ENCODE results near the gene TBL1Y.

The TBL1Y gene

DNA sequence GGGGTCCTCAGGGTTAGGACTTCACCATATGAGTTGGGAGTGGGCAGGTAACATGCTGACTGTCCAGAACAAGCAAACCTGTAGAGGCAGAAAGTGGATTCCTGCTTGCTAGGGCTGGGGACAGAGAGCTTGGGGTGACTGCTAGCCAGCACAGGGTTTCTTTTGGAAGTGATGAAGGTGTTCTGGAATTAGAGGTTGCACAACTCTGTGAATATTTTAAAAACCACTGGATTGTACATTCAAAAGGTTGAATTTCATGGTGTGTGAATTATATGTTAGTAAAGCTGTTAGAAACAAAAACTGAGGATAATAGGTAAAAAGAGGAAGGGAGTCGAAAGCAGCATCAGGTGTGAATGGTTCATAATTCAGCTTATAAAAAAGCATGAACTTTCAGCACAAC, 57.7 kb downstream of the TBL1Y start:
- no peak for DNase-seq (ENCODE audit: extremely low spot score, insufficient read length, low read depth)
- FAIRE-seq: no peak

DNA sequence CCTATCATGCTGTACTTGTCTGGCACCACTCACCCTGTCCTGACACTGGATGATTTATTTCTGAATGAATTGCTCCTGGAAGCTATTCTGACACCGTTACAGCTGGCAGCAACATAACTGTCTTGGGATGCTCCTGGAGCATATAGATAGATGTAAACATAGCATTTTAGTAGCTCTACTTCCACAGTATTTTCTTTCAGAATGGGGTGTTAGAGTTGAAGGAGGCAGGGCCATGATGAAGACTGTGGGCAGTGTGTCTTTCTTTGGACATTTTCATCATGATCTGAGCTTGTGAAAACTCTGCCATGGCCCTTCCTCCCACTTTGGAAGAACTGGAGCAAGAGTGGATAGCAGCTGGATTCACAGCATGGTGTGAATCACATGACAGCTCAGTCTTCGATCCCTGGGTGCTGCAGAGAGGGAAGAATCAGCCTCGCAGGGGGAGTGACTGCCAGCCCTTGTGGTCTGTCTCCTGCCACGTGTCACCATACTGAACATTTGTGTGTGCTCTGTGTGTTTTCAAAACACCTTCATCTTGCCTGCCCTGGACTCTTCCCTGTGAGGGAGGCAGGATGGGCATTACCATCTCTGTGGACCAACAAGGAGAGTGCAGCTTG, 61.9 kb downstream of the TBL1Y start:
- FAIRE-seq (no peak), DNase-seq (ENCODE audit: extremely low spot score, insufficient read length, low read depth) (no peak)

DNA sequence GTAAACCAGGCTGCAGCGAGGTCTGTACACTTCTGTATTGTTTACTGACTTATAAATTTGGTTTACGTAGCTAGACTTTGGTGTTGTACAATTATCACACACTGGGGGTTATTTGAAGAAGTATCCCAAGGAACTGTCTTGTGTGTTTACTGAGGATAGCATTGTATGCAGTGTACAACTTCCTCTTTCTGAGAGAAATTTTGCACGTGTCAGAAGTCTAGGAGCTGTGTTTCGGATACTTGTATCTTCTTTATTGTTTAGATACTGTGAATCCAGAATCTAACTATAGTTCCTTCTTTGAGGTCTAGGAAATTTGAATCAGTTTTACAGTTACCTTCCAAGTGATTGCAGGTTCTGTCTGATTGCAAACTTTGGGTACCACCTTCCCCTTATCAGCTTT, 64.5 kb downstream of the TBL1Y start:
- FAIRE-seq: no peak
- no peak for DNase-seq (ENCODE audit: extremely low spot score, insufficient read length, low read depth)

DNA sequence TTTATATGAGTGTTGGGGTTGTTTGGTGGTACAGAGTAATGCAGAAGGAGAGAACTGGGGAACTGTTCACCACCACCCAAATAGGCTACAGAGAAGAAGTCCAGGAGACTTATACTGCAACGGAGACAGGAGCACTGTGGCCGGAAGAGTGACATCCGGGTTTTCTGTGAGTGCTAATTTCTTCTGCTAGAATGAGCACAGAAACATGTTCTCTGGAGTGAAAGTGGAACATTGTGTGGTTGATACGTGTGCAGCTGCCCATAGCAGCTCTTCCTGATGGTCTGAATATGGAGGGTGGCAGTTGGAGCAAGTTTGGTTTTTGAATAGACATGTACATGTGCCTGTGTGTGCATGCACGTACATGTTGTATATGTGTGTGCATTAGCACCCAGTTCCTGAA, 67.3 kb downstream of the TBL1Y start:
- DNase-seq (ENCODE audit: extremely low spot score, insufficient read length, low read depth): no peak
- FAIRE-seq: peak; percentile 66

DNA sequence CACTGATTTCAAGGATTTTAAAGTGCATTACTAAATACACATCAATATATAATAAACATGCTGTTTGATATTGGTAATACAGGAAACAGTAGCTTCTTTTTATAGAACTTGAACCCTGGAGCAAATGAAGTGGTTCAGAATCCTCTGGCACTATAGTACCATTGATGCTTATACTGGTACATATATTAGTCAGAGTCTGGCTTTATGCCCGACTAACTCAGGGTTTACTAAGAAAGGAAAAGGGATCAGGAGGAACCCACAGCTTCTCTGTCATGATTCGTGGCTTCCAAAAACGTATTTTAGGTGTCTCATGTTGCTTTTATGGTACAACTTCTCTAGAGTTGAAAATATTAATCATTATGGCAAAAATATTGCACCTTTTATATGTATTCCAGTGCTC, 72.7 kb downstream of the TBL1Y start:
- DNase-seq (ENCODE audit: extremely low spot score, insufficient read length, low read depth) (no peak), FAIRE-seq (no peak)

DNA sequence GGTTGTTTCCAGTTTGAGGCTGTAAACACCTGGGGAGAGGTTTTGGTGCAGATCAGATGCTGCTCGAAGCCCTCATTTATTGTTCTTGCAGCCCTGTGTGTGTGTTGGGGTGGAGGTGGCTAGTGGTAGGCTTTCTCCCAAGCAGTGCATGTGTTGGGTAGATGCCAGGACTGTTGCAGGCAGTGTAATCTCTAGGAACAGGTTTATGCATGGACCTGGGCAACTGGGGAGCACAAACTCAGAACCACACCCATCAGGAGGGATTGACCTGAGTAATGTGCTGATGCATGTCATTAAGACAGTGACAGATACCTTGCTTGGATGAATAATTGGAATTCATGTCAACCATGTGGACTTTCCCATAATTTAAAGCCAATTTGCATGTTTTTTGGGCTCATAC, 77.3 kb downstream of the TBL1Y start:
- FAIRE-seq (no peak), DNase-seq (ENCODE audit: extremely low spot score, insufficient read length, low read depth) (no peak)

DNA sequence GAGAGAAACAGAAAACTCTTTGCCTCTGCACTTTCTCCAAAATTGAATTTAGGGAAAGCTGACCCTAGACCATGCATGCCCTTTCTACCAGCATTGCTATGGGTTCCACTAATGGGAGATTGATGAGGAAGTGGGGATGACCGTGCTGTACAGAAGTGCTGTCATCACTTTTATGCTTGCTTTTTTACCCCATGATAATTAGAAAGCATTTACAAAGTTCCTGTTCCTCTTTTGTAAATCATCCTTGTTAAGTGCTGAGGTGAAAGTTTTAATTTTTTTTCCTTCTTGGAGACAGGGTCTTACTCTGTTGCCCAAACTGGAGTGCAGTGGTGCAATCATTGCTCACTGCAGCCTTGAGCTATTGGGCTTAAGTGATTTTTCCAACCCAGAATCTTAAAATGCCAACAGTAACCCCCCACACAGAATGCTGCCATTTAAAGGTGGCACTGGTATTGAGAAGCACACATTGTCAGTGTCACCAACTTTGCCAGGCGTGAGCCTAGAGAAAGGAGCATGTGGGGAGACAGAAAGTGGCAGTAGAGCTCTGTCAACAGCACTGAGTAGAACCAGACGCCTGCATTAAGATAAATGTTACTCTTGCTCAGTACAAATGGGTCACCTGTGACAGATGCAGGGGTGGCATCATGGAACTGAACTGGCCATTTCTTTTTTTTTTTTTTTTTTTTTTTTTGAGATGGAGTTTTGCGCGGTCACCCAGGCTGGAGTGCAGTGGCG, 79.6 kb downstream of the TBL1Y start:
- DNase-seq (ENCODE audit: extremely low spot score, insufficient read length, low read depth) (no peak), FAIRE-seq (no peak)

DNA sequence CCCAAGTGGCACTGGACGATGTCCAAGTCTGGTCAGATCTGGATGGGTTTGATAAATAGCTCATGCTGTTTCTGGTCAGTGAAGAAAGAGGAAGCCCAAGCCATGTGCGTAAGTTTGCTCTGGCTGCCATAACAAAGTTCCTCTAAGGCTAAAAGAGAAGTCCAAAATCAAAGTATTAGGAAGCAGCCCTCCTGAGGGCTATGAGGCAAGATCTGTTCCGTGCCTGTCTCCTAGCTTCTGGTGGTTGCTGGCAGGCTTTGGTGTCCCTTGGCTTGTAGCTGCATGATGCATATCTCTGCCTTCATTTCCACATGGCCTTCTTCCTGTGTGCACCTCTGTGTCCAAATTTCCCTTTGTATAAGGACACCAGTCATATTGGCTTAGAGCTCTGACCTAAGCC, 81.5 kb downstream of the TBL1Y start:
- FAIRE-seq: no peak
- DNase-seq (ENCODE audit: extremely low spot score, insufficient read length, low read depth): no peak

DNA sequence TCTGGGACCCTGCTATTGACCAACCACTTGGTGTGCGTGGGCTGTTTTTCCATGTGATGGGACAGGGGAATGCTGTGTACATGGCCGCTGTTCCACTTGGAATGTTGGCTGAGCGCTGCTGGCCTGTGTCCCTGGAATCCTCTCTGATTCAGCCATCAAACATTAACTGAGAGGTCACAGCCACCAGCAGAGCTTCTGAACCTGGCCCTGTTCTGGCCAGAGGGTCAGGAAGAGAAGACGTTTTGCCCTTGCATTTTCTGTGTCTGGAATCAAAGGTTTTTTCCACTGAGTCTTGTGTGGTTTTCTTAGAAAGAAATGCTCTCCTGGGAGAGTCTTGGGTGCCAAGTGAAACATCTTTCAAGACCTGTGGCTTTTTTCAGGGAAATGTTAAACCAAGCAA, 85.5 kb downstream of the TBL1Y start:
- no peak for FAIRE-seq
- DNase-seq (ENCODE audit: extremely low spot score, insufficient read length, low read depth): no peak

DNA sequence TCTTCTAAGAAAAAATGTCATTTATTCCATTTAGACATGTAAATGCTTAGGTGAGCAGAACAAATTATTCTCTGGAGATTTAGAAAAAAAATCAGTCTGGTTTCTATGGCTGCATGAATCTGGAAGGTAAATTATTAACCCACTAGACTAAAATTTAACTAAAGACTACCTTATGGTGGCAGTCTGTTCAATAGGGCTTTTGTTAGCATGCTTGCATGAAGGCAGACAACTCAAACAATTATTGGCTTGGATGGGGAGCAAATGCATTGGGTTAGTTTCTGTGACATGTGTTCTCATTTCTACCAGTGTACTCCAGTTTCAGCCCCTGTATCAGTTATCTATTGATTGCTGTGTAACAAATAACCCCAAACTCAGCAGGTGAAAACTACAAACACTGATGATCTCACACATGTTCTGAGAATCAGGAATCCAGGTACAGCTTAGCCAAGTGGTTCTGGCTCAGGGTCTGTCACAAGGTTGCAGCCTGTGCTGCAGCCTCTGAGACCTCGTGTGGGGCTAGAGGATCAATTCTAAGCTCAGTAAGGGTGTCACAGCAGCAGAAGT, 87.1 kb downstream of the TBL1Y start:
- FAIRE-seq (no peak), DNase-seq (ENCODE audit: extremely low spot score, insufficient read length, low read depth) (no peak)

DNA sequence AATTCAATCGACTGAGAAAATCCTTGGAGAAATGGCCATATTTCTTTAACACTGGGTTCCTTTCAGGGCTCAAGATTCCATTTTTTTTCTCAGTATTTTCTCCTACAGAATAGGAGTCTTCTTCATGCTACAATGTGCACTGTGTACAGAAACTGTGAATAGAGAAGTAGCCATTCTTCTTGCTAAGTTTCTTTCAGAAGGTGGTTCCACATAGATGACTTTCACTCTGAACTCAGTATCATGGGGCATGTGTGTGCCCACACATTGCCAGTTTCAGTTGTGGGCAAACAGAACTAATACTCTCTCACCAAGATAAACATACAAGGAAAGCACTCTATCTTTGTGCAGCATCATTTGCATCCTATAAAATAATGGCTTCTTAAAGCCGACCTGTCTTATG, 89.4 kb downstream of the TBL1Y start:
- DNase-seq (ENCODE audit: extremely low spot score, insufficient read length, low read depth) (no peak), FAIRE-seq (peak; percentile 5)

DNA sequence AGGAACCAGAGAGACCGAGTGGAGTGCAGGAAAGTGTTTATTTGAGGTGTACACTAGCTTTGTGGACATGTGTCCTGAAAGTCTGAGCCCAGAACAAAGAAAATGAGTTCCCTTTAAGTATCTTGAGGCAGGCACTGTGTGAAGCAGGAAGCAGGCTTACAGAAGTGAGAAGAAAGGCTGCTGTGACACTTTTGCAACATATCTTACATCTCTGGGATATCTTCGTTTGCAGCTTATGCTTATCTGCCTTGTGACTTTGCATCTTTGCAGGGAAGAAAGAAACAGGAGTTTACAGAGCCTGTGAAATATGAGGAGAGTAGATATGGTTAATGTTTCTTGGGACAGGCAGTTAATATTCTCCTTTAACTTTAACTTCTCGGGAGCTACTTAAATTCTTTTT, 92.1 kb downstream of the TBL1Y start:
- no peak for DNase-seq (ENCODE audit: extremely low spot score, insufficient read length, low read depth)

DNA sequence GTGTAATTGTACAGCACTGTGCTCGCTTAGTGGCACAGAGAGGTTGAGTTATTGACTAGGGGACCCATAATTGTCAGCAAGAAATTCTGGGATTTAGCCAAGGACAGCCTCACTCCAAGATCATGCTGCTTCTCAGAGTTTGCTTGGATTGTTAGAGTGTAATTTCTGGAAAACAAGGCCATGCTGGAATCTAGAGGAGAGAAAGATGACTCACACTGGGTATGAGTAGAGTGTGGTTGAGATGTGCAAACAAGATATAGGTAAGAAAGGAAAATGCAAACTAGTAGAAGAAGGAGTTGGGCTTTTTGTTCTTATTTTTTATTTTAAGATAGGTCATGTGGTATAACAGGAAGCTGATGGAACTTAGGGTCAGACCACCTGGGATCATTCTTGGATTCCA, 97.4 kb downstream of the TBL1Y start:
- FAIRE-seq (no peak), DNase-seq (ENCODE audit: extremely low spot score, insufficient read length, low read depth) (no peak)

More for the DNA sequence above, 92.1 kb downstream of the TBL1Y start:
- no peak for FAIRE-seq

DNA sequence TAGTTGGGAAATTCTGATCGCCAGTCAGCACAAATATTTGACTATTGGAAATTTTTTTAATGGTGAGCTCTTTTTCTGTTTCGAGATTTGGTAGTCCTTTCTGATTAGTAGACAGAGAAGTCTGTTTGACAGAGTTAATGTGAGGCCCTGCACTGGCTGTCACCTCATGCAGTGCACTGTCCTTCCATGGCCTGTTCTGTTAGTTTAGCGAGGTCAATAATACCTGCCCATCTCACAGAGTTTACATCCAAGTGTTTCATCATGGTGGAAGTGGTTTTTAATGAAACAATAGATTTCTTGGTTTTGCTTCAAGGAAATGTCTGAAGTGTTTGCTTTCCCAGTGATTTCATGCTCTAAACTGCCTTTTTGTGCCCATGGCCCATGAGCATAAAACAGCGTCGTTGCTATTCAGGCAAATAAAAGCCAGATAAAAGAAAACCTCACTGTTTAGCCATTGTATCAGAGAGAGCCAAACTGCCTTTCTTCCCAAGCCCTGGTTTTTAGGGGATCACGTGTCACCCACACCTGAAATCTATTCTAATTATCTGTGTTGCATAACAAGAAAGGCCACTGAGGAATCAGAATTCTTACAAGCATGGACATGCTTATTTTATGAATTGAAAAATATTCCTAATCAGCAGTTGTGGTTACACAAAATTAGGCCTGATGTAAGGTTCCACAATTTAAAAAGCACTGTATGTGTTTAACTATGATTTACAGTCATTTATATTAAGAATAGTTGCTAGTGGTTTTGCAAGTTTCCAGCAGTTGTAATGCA, 98.3 kb downstream of the TBL1Y start:
- FAIRE-seq (no peak), DNase-seq (ENCODE audit: extremely low spot score, insufficient read length, low read depth) (no peak)

DNA sequence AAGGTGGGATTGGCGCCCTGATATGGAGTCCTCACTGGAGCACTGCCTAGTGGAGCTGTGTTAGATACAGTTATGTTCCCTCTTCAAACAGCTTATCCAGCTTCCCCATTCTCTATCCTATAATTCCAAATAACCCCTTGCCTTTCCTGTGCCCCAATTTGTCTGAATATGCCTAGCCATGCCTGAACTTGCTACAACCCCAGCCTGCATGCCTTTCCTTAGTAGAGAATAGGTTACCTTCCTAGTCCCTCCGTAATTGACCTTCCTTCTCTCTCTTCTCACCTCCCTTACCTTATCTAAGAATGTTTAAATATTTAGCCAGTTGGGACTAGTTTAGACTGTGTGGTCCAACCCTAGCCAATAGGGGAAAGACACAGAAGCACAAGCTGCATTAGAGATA, 102.6 kb downstream of the TBL1Y start:
- DNase-seq (ENCODE audit: extremely low spot score, insufficient read length, low read depth) (no peak), FAIRE-seq (no peak)

DNA sequence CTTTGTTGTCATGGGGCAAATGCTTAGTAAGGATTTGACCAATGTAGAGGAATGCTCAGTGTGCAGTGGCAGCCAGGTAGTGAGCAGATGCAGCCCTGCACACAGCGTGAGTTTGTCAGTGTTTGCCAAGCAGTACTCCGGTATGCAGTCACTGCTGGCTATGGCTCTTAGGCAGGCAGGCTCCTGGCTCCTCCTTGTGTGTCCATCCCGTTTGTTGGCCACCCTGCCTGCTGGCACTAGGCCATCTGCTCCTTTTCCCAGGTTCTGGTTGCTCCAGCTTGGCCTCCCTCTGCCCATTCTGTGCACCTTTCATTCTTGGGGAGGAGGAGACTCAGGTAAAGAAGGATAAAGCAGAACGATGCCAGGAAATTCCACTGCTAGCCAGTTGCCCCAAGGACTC, 106.0 kb downstream of the TBL1Y start:
- DNase-seq (ENCODE audit: extremely low spot score, insufficient read length, low read depth) (no peak), FAIRE-seq (no peak)

DNA sequence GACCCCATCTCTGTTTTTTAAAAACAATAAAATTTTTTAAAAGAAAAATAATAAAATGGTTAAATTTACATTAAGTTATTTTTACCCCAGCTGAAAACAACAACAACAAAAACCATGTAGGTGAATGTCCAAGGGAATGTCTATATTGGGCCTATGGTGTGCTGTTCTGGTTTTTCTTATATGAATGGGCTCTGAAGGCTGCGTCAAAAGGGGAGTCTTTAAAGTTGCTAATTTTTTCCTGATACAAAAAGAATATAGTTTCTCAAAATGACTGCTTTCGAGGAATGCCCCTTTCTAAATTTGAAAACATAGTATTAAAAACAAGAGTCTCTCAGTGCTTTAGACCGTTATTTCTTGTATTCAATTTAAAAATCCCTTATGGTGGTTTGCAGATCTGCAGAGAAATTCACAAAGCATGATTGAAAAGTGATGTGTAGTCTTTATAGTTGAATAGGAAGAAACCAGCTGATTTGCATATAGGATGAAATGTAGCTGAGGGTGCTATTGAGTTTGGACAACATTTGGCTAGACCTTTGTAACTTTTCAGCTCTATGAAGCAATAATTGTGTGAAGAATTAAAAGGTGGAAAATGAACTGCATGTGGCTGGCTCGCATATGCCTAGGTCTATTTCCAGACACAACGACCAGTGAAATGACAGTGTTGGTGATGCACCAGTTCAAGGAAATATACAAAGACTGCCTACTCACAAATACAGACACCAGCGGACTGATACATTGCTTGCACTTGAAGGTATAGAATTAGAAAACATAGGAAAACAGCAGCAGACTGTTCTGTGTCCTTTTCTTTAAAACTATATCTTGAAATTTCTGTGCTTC, 107.0 kb downstream of the TBL1Y start:
- FAIRE-seq (no peak), DNase-seq (ENCODE audit: extremely low spot score, insufficient read length, low read depth) (no peak)

DNA sequence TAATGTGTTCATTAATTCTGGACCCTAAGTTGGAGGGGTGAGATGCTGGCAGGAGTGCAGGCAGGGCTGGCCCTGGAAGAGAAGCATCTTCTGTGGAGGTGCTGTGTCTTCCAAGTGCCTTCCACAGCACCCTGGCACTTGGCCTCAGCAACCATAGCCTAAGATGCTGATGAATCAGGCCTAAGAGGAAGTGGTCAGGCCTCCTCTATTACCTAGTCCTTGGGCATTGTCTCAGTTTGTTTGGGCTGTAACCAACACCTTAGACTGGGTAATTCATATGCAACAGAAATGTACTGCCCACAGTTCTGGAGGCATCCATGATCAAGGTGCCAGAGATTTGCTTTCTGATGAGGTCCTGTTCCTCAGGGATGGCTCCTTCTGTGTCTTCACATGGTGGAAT, 128.5 kb downstream of the TBL1Y start:
- FAIRE-seq (no peak), DNase-seq (ENCODE audit: extremely low spot score, insufficient read length, low read depth) (no peak)

DNA sequence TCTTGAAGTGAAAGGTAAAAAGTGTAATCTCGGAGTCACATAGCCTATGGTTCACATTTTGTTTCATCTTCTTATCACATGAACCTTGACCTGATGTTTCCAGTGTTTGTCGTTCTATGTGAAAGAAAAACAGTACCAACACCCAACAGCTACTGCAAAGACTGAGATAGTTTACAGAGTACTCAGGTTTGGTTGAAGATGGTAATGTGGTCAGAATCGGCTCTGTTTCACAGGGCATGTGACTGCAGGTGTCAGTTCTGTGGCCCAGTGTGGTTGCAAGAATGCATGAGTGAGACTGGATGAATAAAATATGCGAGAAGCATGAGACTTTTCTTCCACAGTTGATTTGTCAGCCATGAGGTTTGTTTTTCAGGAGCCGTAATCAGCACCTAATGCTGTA, 130.2 kb downstream of the TBL1Y start:
- FAIRE-seq (no peak), DNase-seq (ENCODE audit: extremely low spot score, insufficient read length, low read depth) (no peak)

DNA sequence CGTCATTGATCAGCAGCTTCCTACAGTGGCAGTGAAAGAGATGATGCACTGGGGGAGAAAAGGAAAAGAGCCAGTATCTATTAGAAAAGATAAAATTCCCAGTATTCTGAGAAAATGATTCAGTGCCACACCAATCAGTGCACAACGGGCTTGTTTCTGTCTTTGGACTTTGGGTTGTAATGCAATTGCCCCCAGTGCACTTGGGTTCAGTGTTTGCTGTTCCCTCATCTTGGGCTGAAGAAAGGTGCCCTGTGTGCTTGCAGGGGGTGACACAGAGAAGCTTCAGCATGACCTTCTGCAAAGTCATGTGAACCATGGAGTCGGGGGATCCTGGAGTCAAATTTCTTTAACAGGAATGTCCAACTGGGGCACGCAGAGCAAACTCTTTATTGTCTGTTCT, 131.5 kb downstream of the TBL1Y start:
- DNase-seq (ENCODE audit: extremely low spot score, insufficient read length, low read depth) (no peak), FAIRE-seq (no peak)

All from GM18507 (cell line).